DND-41 (cell line): ENCODE results near the gene SUPT16H.

Source experiments
- ATAC-seq: fragments of 200-7000 bp; cut with Tn5 transposase; 3 replicates; pipeline ENCODE4 v1.9.1; 2021; ENCODE audit warnings: low read depth; ENCODE audit not compliant: insufficient read depth
- DNase-seq: peaks from one replicate; pipeline ENCODE4 v3.0.0-alpha.2; 2020
- H2AFZ ChIP-seq: 2 replicates; pipeline ENCODE4 v1.6.0; 2012; ENCODE audit warnings: low read depth, low read length
- H3K27ac ChIP-seq: 2 replicates; pipeline ENCODE4 v1.5.1; 2012; ENCODE audit warnings: low read length, inconsistent platforms
- H3K27me3 ChIP-seq: fragments of 200-600 bp; sonication (generic); 2 replicates; pipeline ENCODE4 v1.6.0; 2012; ENCODE audit warnings: low read length, mild to moderate bottlenecking, inconsistent platforms; ENCODE audit not compliant: insufficient read depth, poor library complexity
- H3K36me3 ChIP-seq: 2 replicates; pipeline ENCODE4 v1.5.1; 2012; ENCODE audit warnings: low read length, inconsistent platforms; ENCODE audit not compliant: insufficient read depth
- H3K4me1 ChIP-seq: 2 replicates; pipeline ENCODE4 v1.5.1; 2012; ENCODE audit warnings: mild to moderate bottlenecking, low read length; ENCODE audit not compliant: insufficient read depth
- H3K4me2 ChIP-seq: 2 replicates; pipeline ENCODE4 v1.6.0; 2012; ENCODE audit warnings: mild to moderate bottlenecking, moderate library complexity, low read length, inconsistent platforms; ENCODE audit not compliant: insufficient read depth
- H3K4me3 ChIP-seq, 2 experiments: fragments of 200-600 bp in 1 of 2; shearing (Covaris generic) in 1 of 2; 2 replicates each; pipeline ENCODE4 v1.5.1; 2012 to 2016; ENCODE audit warnings: inconsistent platforms in 2 of 2, low read length in 2 of 2, mild to moderate bottlenecking in 2 of 2, low read depth in 1 of 2, moderate library complexity in 1 of 2
- H3K79me2 ChIP-seq: 2 replicates; pipeline ENCODE4 v1.6.0; 2012; ENCODE audit warnings: low read length, inconsistent platforms; ENCODE audit not compliant: insufficient read depth
- H3K9ac ChIP-seq: 2 replicates; pipeline ENCODE4 v1.6.0; 2012; ENCODE audit warnings: low read depth, mild to moderate bottlenecking, inconsistent platforms, low read length, moderate library complexity
- H3K9me3 ChIP-seq: 2 replicates; pipeline ENCODE4 v1.5.1; 2012; ENCODE audit warnings: low read length, moderate library complexity, mild to moderate bottlenecking, inconsistent platforms; ENCODE audit not compliant: insufficient read depth, severe bottlenecking
- H4K20me1 ChIP-seq: 2 replicates; pipeline ENCODE4 v1.6.0; 2012; ENCODE audit warnings: low read length; ENCODE audit not compliant: insufficient read depth
- EZH2 ChIP-seq: IDR thresholded peaks from 3 replicates; pipeline ENCODE4 v1.6.1; 2012; ENCODE audit warnings: borderline replicate concordance, low read depth, mild to moderate bottlenecking, moderate library complexity, low read length, inconsistent platforms; ENCODE audit not compliant: severe bottlenecking
- TF ChIP-seq, protein P1 (sequence below): IDR thresholded peaks from 2 replicates; pipeline ENCODE4 v1.5.1; 2012; ENCODE audit warnings: borderline replicate concordance, low read length, moderate library complexity, mild to moderate bottlenecking; ENCODE audit not compliant: poor library complexity, severe bottlenecking; ENCODE audit errors: extremely low read depth

SUPT16H gene

GRCh38 chr14:21383848-21384493 is at the start of gene SUPT16H:
Gene SUPT16H (minus strand): TSS chr14:21384019. CDS start chr14:21383927, 92 bp downstream.
- ATAC-seq (peak; percentile 92), DNase-seq (peak; percentile 97)
- Histone ChIP-seq H2AFZ (peak within 1 kb of the TSS; percentile 96), H3K4me3 (peak within 1 kb of the TSS; percentile 71 to 88), H3K79me2 (peaks cover 54% of the 10 kb centered on the region), H3K9ac (peak within 1 kb of the TSS; percentile 83), H4K20me1 (peaks cover 27% of the 10 kb centered on the region), H3K4me1 (peaks cover 56% of the 10 kb centered on the region), H3K9me3 (no peaks in the 10 kb centered on the region), H3K27me3 (no peaks in the 10 kb centered on the region), H3K4me2 (peak within 1 kb of the TSS; percentile 86), H3K36me3 (peaks cover 62% of the 10 kb centered on the region), H3K27ac (peak within 1 kb of the TSS; percentile 99)
- no peak for TF ChIP-seq EZH2
- TF ChIP-seq, protein P1, sequence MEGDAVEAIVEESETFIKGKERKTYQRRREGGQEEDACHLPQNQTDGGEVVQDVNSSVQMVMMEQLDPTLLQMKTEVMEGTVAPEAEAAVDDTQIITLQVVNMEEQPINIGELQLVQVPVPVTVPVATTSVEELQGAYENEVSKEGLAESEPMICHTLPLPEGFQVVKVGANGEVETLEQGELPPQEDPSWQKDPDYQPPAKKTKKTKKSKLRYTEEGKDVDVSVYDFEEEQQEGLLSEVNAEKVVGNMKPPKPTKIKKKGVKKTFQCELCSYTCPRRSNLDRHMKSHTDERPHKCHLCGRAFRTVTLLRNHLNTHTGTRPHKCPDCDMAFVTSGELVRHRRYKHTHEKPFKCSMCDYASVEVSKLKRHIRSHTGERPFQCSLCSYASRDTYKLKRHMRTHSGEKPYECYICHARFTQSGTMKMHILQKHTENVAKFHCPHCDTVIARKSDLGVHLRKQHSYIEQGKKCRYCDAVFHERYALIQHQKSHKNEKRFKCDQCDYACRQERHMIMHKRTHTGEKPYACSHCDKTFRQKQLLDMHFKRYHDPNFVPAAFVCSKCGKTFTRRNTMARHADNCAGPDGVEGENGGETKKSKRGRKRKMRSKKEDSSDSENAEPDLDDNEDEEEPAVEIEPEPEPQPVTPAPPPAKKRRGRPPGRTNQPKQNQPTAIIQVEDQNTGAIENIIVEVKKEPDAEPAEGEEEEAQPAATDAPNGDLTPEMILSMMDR = no peak

GRCh38 chr14:21431126-21431525 is 47.3 kb upstream of the SUPT16H start:
- Histone ChIP-seq H2AFZ (no peak overlapping the region), H3K4me1 (peaks cover 17% of the 10 kb centered on the region), H3K27ac (no peak overlapping the region), H3K79me2 (peaks cover 80% of the 10 kb centered on the region), H3K9me3 (no peaks in the 10 kb centered on the region), H4K20me1 (peaks cover 46% of the 10 kb centered on the region), H3K4me2 (no peak overlapping the region), H3K9ac (no peak overlapping the region), H3K36me3 (peaks cover 59% of the 10 kb centered on the region), H3K27me3 (no peaks in the 10 kb centered on the region), H3K4me3 (no peak overlapping the region)
- DNase-seq (no peak), ATAC-seq (no peak)
- no peak for TF ChIP-seq EZH2
- TF ChIP-seq, protein P1 = no peak

DNA sequence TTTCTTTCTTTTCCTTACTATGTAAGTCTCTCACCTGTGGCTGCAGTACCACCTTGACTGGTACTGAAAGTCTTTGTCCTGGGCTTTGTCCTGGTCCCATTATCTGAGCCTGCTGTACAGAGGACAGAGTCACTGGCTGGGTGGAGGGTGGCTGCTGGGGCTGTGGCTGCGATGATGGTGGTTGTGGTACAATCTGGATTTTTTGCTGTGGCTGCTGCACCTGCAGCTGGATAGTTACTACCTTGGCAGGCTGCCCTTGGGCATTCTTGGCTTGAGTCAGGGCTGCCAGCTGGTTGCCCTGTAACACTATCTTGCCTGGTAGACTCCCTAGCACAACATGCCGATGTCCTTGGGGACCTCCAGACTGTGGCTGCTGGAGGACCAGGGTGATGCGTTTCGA is 45.1 kb upstream of the SUPT16H start:
- no peak for TF ChIP-seq EZH2
- TF ChIP-seq, protein P1 = no peak
- Histone ChIP-seq H3K4me1 (no peaks in the 10 kb centered on the region), H4K20me1 (peaks cover 34% of the 10 kb centered on the region), H3K4me2 (no peak overlapping the region), H3K4me3 (no peak overlapping the region), H3K9me3 (no peaks in the 10 kb centered on the region), H3K79me2 (peaks cover 62% of the 10 kb centered on the region), H3K27ac (no peak overlapping the region), H3K27me3 (no peaks in the 10 kb centered on the region), H3K36me3 (peaks cover 74% of the 10 kb centered on the region), H3K9ac (no peak overlapping the region), H2AFZ (no peak overlapping the region)
- DNase-seq = no peak
- no peak for ATAC-seq
